Mucosa of descending colon (tissue), 3 donors: ENCODE data around the gene TMEM108. TPM values are rescaled to one million over a fixed set of nuclear protein-coding genes. Genes with fewer than 3 reads are reported as not detected.

Source experiments
- ATAC-seq: fragments of 200-7000 bp; cut with Tn5 transposase; one replicate; pipeline ENCODE4 v1.9.1; 2020; ENCODE audit warnings: mild to moderate bottlenecking, moderate library complexity
- DNase-seq, 3 donors: peaks; one replicate each; pipeline ENCODE4 v3.0.0-alpha.2; 2020
- H3K36me3 ChIP-seq: fragments of 200-600 bp; one replicate; pipeline ENCODE4 v1.8.0; 2021; ENCODE audit warnings: low read depth, mild to moderate bottlenecking
- H3K4me1 ChIP-seq: fragments of 200-600 bp; one replicate; pipeline ENCODE4 v1.8.0; 2021; ENCODE audit warnings: low read depth, mild to moderate bottlenecking
- H3K4me3 ChIP-seq: fragments of 200-600 bp; one replicate; pipeline ENCODE4 v1.8.0; 2021; ENCODE audit warnings: mild to moderate bottlenecking
- H3K9me3 ChIP-seq: fragments of 200-600 bp; one replicate; pipeline ENCODE4 v1.8.0; 2021; ENCODE audit warnings: mild to moderate bottlenecking
- intact Hi-C, 2 donors: fragments of 100-400 bp; cut with DNase I in 1 of 2; cut with micrococcal nuclease in 1 of 2; formaldehyde crosslinking; loops; one replicate each; pipeline versions ENCODE4 v1.11.0 to v1.11.1; 2022; cut with DNase I, micrococcal nuclease
- total RNA-seq, 3 donors: library from RNA; stranded (reverse); fragmentation: NEBNext Ultra II Directional in 2 of 3; extraction: Animal tissue kit (Norgen Biotek cat#: 25700) in 2 of 3; gene quantifications; one replicate each; pipeline versions ENCODE4 v1.2.1 to v1.2.4, GENCODE V29; 2021 to 2023
- TF ChIP-seq, protein P1 (sequence below): fragments of 200-600 bp; IDR thresholded peaks from one replicate; pipeline ENCODE4 v1.8.0; 2022; ENCODE audit warnings: antibody characterized with exemption, mild to moderate bottlenecking
- donor health status: DM: no; HTN: no; CAD: no; lungs with moderate emphysema.
- donor health status: DM: no; HTN: no; CAD: no.
- donor health status: DM: no; HTN: yes; CAD: no.

The TMEM108 gene
- total RNA-seq, 3 donors from 2014 or later = 0.72 to 3.4 (median 1.1) TPM

DNA sequence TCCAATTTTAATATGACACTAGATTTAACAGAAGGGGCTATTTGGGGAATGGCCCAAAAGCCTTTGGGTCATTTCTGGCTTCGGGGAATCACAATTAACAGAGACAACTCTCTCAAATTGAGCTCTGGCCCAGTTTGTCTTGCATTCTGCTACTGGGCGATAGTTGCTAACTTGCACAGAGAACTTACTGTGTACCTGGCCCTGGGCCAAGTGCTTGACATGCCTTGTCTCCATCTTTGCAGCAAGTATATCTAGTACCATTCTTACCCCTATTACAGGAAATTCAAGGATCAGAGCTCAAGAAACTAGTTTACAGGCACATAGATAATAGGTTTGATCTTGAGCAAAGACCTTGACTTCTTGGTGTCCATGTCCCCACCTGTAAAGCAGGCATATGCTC, 175.7 kb downstream of the TMEM108 start:
- intact Hi-C loops = no loop called here
- Histone ChIP-seq H3K4me1 (no peaks in the 10 kb centered on the region), H3K4me3 (no peak overlapping the region), H3K9me3 (no peaks in the 10 kb centered on the region), H3K36me3 (no peaks in the 10 kb centered on the region)
- TF ChIP-seq, protein P1, sequence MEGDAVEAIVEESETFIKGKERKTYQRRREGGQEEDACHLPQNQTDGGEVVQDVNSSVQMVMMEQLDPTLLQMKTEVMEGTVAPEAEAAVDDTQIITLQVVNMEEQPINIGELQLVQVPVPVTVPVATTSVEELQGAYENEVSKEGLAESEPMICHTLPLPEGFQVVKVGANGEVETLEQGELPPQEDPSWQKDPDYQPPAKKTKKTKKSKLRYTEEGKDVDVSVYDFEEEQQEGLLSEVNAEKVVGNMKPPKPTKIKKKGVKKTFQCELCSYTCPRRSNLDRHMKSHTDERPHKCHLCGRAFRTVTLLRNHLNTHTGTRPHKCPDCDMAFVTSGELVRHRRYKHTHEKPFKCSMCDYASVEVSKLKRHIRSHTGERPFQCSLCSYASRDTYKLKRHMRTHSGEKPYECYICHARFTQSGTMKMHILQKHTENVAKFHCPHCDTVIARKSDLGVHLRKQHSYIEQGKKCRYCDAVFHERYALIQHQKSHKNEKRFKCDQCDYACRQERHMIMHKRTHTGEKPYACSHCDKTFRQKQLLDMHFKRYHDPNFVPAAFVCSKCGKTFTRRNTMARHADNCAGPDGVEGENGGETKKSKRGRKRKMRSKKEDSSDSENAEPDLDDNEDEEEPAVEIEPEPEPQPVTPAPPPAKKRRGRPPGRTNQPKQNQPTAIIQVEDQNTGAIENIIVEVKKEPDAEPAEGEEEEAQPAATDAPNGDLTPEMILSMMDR = no peak
- ATAC-seq (no peak), DNase-seq (no peak)

DNA sequence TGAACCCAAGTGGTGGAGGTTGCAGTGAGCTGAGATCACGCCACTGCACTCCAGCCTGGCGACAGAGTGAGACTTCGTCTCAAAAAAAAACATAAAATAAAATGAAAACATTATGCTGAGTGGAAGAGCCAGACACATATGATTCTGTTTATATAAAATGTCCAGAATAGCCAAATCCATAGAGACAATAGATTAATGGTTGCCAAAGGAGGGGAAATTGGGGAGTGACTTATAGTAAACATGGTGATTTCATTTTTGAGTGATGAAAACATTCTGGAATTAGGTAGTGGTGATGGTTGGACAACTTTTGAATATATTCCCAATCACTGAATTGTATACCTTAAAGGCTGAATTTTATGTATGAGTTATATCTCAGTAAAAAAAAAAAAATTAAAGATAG, 189.6 kb downstream of the TMEM108 start:
- intact Hi-C loops = no loop called here
- ATAC-seq (no peak), DNase-seq (no peak)
- Histone ChIP-seq H3K9me3 (peaks cover 4% of the 10 kb centered on the region), H3K4me1 (no peaks in the 10 kb centered on the region), H3K4me3 (no peak overlapping the region), H3K36me3 (no peaks in the 10 kb centered on the region)
- TF ChIP-seq, protein P1 = no peak

DNA sequence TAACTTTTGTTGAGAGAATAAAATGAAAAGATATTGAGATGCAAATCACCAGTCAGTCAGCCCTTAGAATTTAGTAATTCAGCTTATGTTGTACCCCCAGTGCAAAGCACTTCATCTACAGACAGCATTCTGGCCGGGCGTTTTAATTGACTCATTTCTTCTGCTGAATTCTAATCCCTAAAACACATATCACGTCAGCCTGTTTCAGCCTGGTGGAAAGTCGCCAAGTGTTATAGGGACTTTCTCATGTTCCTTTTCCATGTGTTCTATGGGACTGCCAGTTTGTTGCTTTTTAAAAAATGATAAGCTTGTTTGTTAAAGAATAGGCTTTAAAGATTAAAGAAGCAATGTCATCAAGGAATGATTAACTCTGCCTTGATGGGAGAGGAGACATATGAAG, 192.0 kb downstream of the TMEM108 start:
- ATAC-seq = no peak

DNA sequence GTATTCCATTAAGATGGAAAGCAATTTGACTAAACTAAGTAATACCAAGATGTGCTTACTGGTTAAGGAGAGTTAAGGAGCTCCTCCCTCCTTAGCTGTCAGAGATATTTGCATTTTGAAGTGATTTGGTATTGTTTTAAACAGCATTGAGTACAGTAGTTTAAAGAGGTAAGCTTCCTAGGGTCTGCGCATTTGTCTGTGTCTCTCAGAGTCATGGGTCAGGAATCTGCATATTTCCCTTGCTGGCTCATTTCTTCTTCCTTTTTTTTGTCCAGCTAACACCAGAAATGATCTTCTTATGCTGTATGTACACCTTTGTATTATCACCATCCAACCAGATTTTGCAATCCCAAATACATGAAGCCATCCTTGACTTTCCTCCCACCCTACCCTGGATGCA, 198.7 kb downstream of the TMEM108 start:
- TF ChIP-seq, protein P1 = no peak
- no peak for DNase-seq

More for the DNA sequence above, 192.0 kb downstream of the TMEM108 start:
- Histone ChIP-seq H3K4me3 (no peak overlapping the region), H3K9me3 (no peaks in the 10 kb centered on the region), H3K4me1 (no peaks in the 10 kb centered on the region), H3K36me3 (no peaks in the 10 kb centered on the region)
- TF ChIP-seq, protein P1 = no peak
- no peak for DNase-seq
- intact Hi-C loops = no loop called here

DNA sequence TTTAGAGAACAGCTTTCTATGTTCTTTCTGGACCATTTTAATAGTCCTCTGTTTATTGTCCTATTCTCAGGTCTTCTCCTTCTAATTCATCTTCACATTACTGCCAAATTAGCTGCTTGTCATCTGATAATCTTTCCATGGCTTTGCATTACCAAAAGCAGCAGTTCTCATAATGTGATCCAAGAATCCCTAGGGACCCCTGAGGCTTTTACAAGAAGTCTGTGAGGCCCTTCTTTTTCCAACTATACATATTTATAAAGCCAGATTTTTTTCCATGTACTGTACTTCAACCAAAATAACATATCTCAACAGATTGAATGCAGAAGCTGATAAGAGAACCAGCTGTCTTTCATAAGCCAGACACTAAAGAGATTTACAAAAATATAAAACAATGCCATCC, 199.2 kb downstream of the TMEM108 start:
- Histone ChIP-seq H3K4me1 (no peaks in the 10 kb centered on the region), H3K9me3 (no peaks in the 10 kb centered on the region), H3K4me3 (no peak overlapping the region), H3K36me3 (no peaks in the 10 kb centered on the region)
- DNase-seq = no peak
- ATAC-seq = no peak
- intact Hi-C loops = no loop called here
- TF ChIP-seq, protein P1 = no peak

More for the DNA sequence above, 198.7 kb downstream of the TMEM108 start:
- no peak overlapping the region for H3K4me3 ChIP-seq
- no peaks in the 10 kb centered on the region for H3K9me3 ChIP-seq
- intact Hi-C loops = no loop called here
- H3K4me1 ChIP-seq = no peaks in the 10 kb centered on the region
- no peak for ATAC-seq
- no peaks in the 10 kb centered on the region for H3K36me3 ChIP-seq

DNA sequence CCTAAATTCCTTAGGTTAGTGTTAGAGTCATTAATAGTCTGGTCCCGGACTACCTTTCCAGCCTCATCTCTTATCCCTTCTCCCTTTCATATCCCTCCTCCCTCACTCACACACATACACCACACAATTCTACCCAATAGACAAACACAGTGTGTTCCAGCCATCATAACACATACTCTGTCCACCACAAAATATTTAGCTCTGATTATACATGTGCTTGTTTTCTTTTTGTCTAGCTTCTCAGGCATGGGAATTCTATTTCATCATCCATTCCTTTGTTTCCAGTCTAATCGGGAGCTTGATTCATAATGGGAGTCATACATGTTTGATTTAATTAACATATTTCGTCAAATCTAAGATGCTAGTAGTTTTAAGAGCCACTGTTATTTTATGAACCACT, 199.8 kb downstream of the TMEM108 start:
- Histone ChIP-seq H3K9me3 (no peaks in the 10 kb centered on the region), H3K4me1 (no peaks in the 10 kb centered on the region), H3K4me3 (no peak overlapping the region), H3K36me3 (no peaks in the 10 kb centered on the region)
- DNase-seq = no peak
- ATAC-seq = no peak
- intact Hi-C loops = no loop called here
- TF ChIP-seq, protein P1 = no peak
